Lung (tissue), 12 donors: ENCODE results near the gene GRAMD1B. TPM values are rescaled to one million over a fixed set of nuclear protein-coding genes. Genes with fewer than 3 reads are reported as not detected.

ENCODE experiments used
- ATAC-seq: fragments of 200-7000 bp; cut with Tn5 transposase; one replicate; pipeline ENCODE4 v1.9.1; 2020; ENCODE audit warnings: moderate number of reproducible peaks; ENCODE audit not compliant: insufficient read depth, low FRiP score
- DNase-seq, 3 donors: peaks; one replicate each; pipeline ENCODE4 v3.0.0-alpha.2; 2013 to 2017
- H3K27ac ChIP-seq, 2 donors: one replicate each; pipeline ENCODE4 v1.5.1; 2013; ENCODE audit warnings: mild to moderate bottlenecking in 2 of 2, moderate library complexity in 2 of 2, control low read depth in 1 of 2, inconsistent platforms in 1 of 2, low read depth in 1 of 2, low read length in 1 of 2
- H3K27me3 ChIP-seq, 3 donors: one replicate each; pipeline ENCODE4 v1.5.1; 2013; ENCODE audit warnings: low read length in 2 of 3; ENCODE audit not compliant: control insufficient read depth in 3 of 3, insufficient read depth in 3 of 3
- H3K36me3 ChIP-seq, 4 donors: one replicate each; pipeline ENCODE4 v1.5.1; 2013; ENCODE audit warnings: low read length in 4 of 4, mild to moderate bottlenecking in 1 of 4, moderate library complexity in 1 of 4; ENCODE audit not compliant: control insufficient read depth in 4 of 4, insufficient read depth in 4 of 4
- H3K4me1 ChIP-seq, 5 donors: one replicate each; pipeline ENCODE4 v1.5.1; 2013; ENCODE audit warnings: low read length in 5 of 5, mild to moderate bottlenecking in 2 of 5, moderate library complexity in 1 of 5; ENCODE audit not compliant: control insufficient read depth in 5 of 5, insufficient read depth in 5 of 5
- H3K4me3 ChIP-seq: one replicate; pipeline ENCODE4 v1.5.1; 2013; ENCODE audit warnings: mild to moderate bottlenecking, control low read depth, moderate library complexity
- H3K9ac ChIP-seq, 2 donors: one replicate each; pipeline ENCODE4 v1.5.1; 2013; ENCODE audit warnings: low read length in 2 of 2, control low read depth in 1 of 2; ENCODE audit not compliant: insufficient read depth in 1 of 2
- H3K9me3 ChIP-seq, 4 donors: one replicate each; pipeline ENCODE4 v1.5.1; 2013; ENCODE audit warnings: low read length in 3 of 4, mild to moderate bottlenecking in 1 of 4, moderate library complexity in 1 of 4; ENCODE audit not compliant: control insufficient read depth in 4 of 4, insufficient read depth in 3 of 4
- whole genome bisulfite sequencing, 2 donors: extraction: QIAGEN DNeasy Blood & Tissue Kit; methylation state at CpG; one replicate each; pipeline ENCODE4 v1.1.7; 2013; 5-methylcytosine and 5-hydroxymethylcytosine counted together
- polyA plus RNA-seq, 2 donors: library from polyadenylated mRNA; stranded (reverse); fragments of 200-250 nt; gene quantifications; one replicate each; pipeline ENCODE4 v1.2.1, GENCODE V29; 2013
- total RNA-seq, 2 donors: library from RNA; depleted of rRNA in 1 of 2; stranded (reverse); fragments of >200 nt in 1 of 2; gene quantifications; one replicate each; pipeline ENCODE4 v1.2.1, GENCODE V29; 2014 to 2021
- TF ChIP-seq, protein P1 (sequence below): IDR thresholded peaks from 2 replicates; pipeline ENCODE4 v1.5.1; 2012; ENCODE audit warnings: mild to moderate bottlenecking; ENCODE audit errors: control extremely low read depth, extremely low read depth
- donor health status: control.
- donor health status: control.
- donor health status: Bipolar disorder and iron deficiency.
- donor health status: healthy.
- donor health status: DM: yes; HTN: yes; CAD: no.

Gene GRAMD1B
- total and polyA plus RNA-seq, 4 donors, result 1.4 to 6.0 (median 3.3) TPM

DNA sequence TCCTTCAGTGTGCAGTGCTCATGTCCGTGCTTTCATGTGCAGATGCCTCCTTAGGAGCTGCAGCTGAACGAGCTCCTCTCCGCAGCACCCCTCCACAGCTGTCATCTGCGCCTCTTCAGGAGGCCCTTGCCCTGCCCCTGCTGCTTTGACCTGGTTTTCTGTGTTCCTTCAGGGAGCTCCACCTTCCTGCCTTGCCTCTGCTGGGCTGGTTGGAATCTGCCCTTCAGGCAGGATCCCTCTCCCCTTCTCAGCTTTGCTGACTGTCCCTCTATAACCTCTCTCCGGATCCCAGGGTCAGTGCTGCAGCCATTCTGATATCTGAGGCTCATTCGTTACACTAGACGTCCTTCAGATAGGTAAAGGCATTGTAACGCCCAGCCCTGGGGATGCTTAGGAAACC is 156.5 kb downstream of the GRAMD1B start:
- TF ChIP-seq, protein P1, sequence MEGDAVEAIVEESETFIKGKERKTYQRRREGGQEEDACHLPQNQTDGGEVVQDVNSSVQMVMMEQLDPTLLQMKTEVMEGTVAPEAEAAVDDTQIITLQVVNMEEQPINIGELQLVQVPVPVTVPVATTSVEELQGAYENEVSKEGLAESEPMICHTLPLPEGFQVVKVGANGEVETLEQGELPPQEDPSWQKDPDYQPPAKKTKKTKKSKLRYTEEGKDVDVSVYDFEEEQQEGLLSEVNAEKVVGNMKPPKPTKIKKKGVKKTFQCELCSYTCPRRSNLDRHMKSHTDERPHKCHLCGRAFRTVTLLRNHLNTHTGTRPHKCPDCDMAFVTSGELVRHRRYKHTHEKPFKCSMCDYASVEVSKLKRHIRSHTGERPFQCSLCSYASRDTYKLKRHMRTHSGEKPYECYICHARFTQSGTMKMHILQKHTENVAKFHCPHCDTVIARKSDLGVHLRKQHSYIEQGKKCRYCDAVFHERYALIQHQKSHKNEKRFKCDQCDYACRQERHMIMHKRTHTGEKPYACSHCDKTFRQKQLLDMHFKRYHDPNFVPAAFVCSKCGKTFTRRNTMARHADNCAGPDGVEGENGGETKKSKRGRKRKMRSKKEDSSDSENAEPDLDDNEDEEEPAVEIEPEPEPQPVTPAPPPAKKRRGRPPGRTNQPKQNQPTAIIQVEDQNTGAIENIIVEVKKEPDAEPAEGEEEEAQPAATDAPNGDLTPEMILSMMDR, result no peak

DNA sequence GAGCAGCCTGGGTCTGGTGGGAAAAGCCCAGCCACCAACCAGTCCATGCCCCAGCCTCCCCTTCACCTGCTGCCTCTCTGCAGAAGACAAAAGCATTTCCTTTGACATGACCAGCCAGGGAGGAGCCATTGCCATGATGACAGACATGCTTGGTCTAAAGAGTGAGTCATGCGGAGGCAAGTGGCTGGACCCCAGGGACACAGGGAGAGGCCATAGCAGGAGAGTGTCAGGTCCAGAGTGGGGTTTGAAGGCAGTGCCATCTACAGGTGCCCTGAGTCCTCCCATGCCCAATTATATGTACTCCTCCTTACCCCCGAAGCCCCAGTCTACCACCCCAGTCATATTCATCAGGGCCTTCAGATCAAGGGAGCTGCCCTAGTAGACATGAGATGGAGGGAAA is 157.0 kb downstream of the GRAMD1B start:
- TF ChIP-seq, protein P1, result no peak
- DNase-seq (no peak), ATAC-seq (no peak)
- Histone ChIP-seq H3K9me3 (peaks cover 0 to 3% (median 0%) of the 10 kb centered on the region in 4 donors), H3K36me3 (no peaks in the 10 kb centered on the region), H3K27me3 (no peaks in the 10 kb centered on the region), H3K4me1 (peaks cover 0 to 21% (median 0%) of the 10 kb centered on the region in 5 donors), H3K9ac (no peak overlapping the region), H3K4me3 (no peak overlapping the region), H3K27ac (no peak overlapping the region)
- 95 to 98% methylated on average over 2 of the region's 2 CpGs for WGBS, 2 donors

More for the DNA sequence above, 156.5 kb downstream of the GRAMD1B start:
- DNase-seq (no peak), ATAC-seq (no peak)
- H3K4me1 ChIP-seq, result peaks cover 0 to 21% (median 0%) of the 10 kb centered on the region in 5 donors
- no peak overlapping the region for H3K4me3 ChIP-seq
- H3K27ac ChIP-seq, result no peak overlapping the region
- WGBS, 2 donors, result 87 to 92% methylated on average over 8 of the region's 8 CpGs
- H3K9ac ChIP-seq, result no peak overlapping the region
- H3K36me3 ChIP-seq, result no peaks in the 10 kb centered on the region
- no peaks in the 10 kb centered on the region for H3K27me3 ChIP-seq
- H3K9me3 ChIP-seq, result peaks cover 0 to 3% (median 0%) of the 10 kb centered on the region in 4 donors

DNA sequence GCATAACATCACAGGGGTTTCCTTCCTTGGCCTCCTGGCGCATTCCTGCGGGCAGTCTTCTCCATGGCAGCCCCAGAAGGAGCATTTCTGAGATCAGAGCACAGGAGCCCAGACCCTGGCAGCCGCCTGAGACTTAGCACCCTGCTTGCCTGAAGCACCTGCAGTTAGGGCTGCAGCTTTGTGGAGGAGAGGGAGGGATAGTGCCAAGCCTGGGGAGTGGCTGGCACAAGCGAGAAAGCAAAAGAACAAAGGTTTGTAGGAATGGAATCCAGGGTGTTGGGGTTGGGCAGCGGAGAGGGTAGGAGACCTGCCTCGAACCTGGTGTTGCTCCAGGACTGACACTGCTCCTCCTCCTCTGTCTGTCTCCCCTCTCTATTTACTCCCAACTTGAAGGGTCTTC is 157.5 kb downstream of the GRAMD1B start:
- Histone ChIP-seq H3K36me3 (no peaks in the 10 kb centered on the region), H3K9ac (no peak overlapping the region), H3K4me3 (no peak overlapping the region), H3K27ac (no peak overlapping the region), H3K4me1 (peaks cover 0 to 21% (median 0%) of the 10 kb centered on the region in 5 donors), H3K9me3 (peaks cover 0 to 3% (median 0%) of the 10 kb centered on the region in 4 donors), H3K27me3 (no peaks in the 10 kb centered on the region)
- 84 to 98% methylated on average over 6 of the region's 6 CpGs for WGBS, 2 donors
- TF ChIP-seq, protein P1, result no peak
- ATAC-seq (no peak), DNase-seq (no peak)
